PC-3 (cell line): ENCODE data around the gene IER3. TPM values are rescaled to one million over a fixed set of nuclear protein-coding genes. Genes with fewer than 3 reads are reported as not detected.

Source experiments
- ATAC-seq: fragments of 200-7000 bp; cut with Tn5 transposase; 2 replicates; pipeline ENCODE4 v1.9.1; 2020; ENCODE audit warnings: mild to moderate bottlenecking, moderate library complexity
- BruUV-seq: library from RNA; stranded (reverse); fragments of 400-500 nt; replicated peaks from 2 replicates; lab custom pipeline; 2021; lab: Mats Ljungman, UMichigan
- CTCF ChIA-PET: fragments of 300-600 bp; sonication (Branson Sonifier 250); formaldehyde crosslinking; loops from one replicate; lab custom pipeline; 2022; ENCODE audit warnings: antibody characterized with exemption; lab: Charles Lee
- POLR2A ChIA-PET: fragments of 300-600 bp; sonication (Branson Sonifier 250); formaldehyde crosslinking; loops from one replicate; lab custom pipeline; 2022; ENCODE audit warnings: antibody characterized with exemption; ENCODE audit not compliant: unreplicated experiment; lab: Charles Lee
- DNase-seq: peaks from one replicate; pipeline ENCODE4 v3.0.0-alpha.2; 2015
- H2AFZ ChIP-seq: fragments of 300-600 bp; sonication (generic); 2 replicates; pipeline ENCODE4 v1.6.0; 2016; ENCODE audit warnings: antibody characterized with exemption, low read length
- H3F3A ChIP-seq: fragments of 300-600 bp; sonication (generic); one replicate; pipeline ENCODE4 v1.6.0; 2017; ENCODE audit warnings: antibody characterized with exemption, low read length, control low read depth, mild to moderate bottlenecking; ENCODE audit not compliant: unreplicated experiment
- H3K27ac ChIP-seq: fragments of 300-600 bp; sonication (generic); 2 replicates; pipeline ENCODE4 v1.5.1; 2016; ENCODE audit warnings: mild to moderate bottlenecking, low read length
- H3K27me3 ChIP-seq: fragments of 300-600 bp; sonication (generic); 2 replicates; pipeline ENCODE4 v1.6.1; 2016; ENCODE audit warnings: low read length, mixed read lengths
- H3K36me3 ChIP-seq: fragments of 300-600 bp; sonication (generic); 2 replicates; pipeline ENCODE4 v1.6.1; 2016; ENCODE audit warnings: low read depth, mixed run types, low read length, mixed read lengths
- H3K4me1 ChIP-seq: fragments of 300-600 bp; sonication (generic); 2 replicates; pipeline ENCODE4 v1.5.1; 2016; ENCODE audit warnings: low read length; ENCODE audit not compliant: insufficient read depth
- H3K4me2 ChIP-seq: fragments of 300-600 bp; sonication (generic); 2 replicates; pipeline ENCODE4 v1.6.0; 2016; ENCODE audit warnings: low read length
- H3K4me3 ChIP-seq: fragments of 300-600 bp; sonication (generic); 2 replicates; pipeline ENCODE4 v1.5.1; 2016; ENCODE audit warnings: mild to moderate bottlenecking, low read length, mixed read lengths
- H3K79me2 ChIP-seq: fragments of 300-600 bp; sonication (generic); 2 replicates; pipeline ENCODE4 v1.6.1; 2017; ENCODE audit warnings: low read length, mixed read lengths
- H3K9ac ChIP-seq: fragments of 300-600 bp; sonication (generic); 2 replicates; pipeline ENCODE4 v1.6.0; 2016; ENCODE audit warnings: mild to moderate bottlenecking, low read length
- H3K9me2 ChIP-seq: fragments of 300-600 bp; sonication (generic); replicated peaks from 2 replicates; pipeline ENCODE4 v1.6.1; 2016; ENCODE audit warnings: mixed run types, low read length, mixed read lengths
- H3K9me3 ChIP-seq: fragments of 300-600 bp; sonication (generic); 2 replicates; pipeline ENCODE4 v1.6.1; 2016; ENCODE audit warnings: low read length, mixed read lengths
- H4K20me1 ChIP-seq: fragments of 300-600 bp; sonication (generic); 2 replicates; pipeline ENCODE4 v1.6.1; 2016; ENCODE audit warnings: low read length, mixed read lengths
- CTCF ChIP-seq: fragments of 300-600 bp; sonication (generic); conservative IDR thresholded peaks from 2 replicates; pipeline ENCODE4 v1.5.1; 2017; ENCODE audit warnings: antibody characterized with exemption, low read depth, mild to moderate bottlenecking, low read length
- EZH2 ChIP-seq: fragments of 300-600 bp; sonication (generic); IDR thresholded peaks from one replicate; pipeline ENCODE4 v1.6.1; 2017; ENCODE audit warnings: antibody characterized with exemption, mild to moderate bottlenecking, low read length; ENCODE audit not compliant: unreplicated experiment
- EZH2phosphoT487 ChIP-seq: fragments of 300-600 bp; sonication (generic); IDR thresholded peaks from 2 replicates; pipeline ENCODE4 v1.6.1; 2018; ENCODE audit warnings: mild to moderate bottlenecking, antibody characterized with exemption, low read length, borderline replicate concordance
- intact Hi-C: fragments of 100-400 bp; cut with micrococcal nuclease; formaldehyde crosslinking; loops from 2 replicates; pipeline ENCODE4 v1.9.0; 2023
- total RNA-seq: library from RNA; depleted of rRNA; stranded (reverse); fragments of >200 nt; gene quantifications from 2 replicates; pipeline ENCODE4 v1.2.3, GENCODE V29; 2014

The IER3 gene
- total RNA-seq, 1 experiment from 2014 or later, result 1,173 TPM

GRCh38 chr6:30779850-30780641, 35.7 kb upstream of the IER3 start:
- Histone ChIP-seq H3K9me3 (no peaks in the 10 kb centered on the region), H3K27me3 (no peaks in the 10 kb centered on the region), H3K27ac (peak overlapping the region; percentile 96), H3K36me3 (no peaks in the 10 kb centered on the region), H2AFZ (no peak overlapping the region), H4K20me1 (no peaks in the 10 kb centered on the region), H3K9me2 (no peaks in the 10 kb centered on the region), H3K9ac (peak overlapping the region; percentile 94), H3K4me3 (no peak overlapping the region), H3K79me2 (0 out of 2 replicates have a peak, but pooled peaks cover 3% of the 10 kb centered on the region), H3K4me1 (peaks cover 52% of the 10 kb centered on the region), H3F3A (peaks cover 20% of the 10 kb centered on the region), H3K4me2 (no peak overlapping the region)
- DNase-seq (no peak), ATAC-seq (no peak)
- ChIA-PET CTCF (no interaction called here), POLR2A (interaction anchor here (0.6 kb wide), 1 partner anchor 21 kb away, joined by 4 read pairs; no protein-coding TSS in a partner anchor)
- TF ChIP-seq EZH2phosphoT487 (no peak), CTCF (no peak), EZH2 (no peak)
- intact Hi-C loops, result no loop called here
- no TSS peak for BruUV-seq

GRCh38 chr6:30778001-30778635, 33.8 kb upstream of the IER3 start:
- no peak overlapping the region for H3K9ac ChIP-seq

More at GRCh38 chr6:30778001-30778635, 33.8 kb upstream of the IER3 start:
- BruUV-seq, result no TSS peak
- Histone ChIP-seq H3K36me3 (no peaks in the 10 kb centered on the region), H3K9me3 (no peaks in the 10 kb centered on the region), H3K4me3 (no peak overlapping the region), H3K27me3 (no peaks in the 10 kb centered on the region), H3K79me2 (0 out of 2 replicates have a peak, but pooled peaks cover 3% of the 10 kb centered on the region), H2AFZ (no peak overlapping the region), H3K9me2 (no peaks in the 10 kb centered on the region), H3K4me2 (no peak overlapping the region), H4K20me1 (no peaks in the 10 kb centered on the region), H3K4me1 (peaks cover 45% of the 10 kb centered on the region), H3F3A (peaks cover 18% of the 10 kb centered on the region), H3K27ac (peak overlapping the region; percentile 16)
- intact Hi-C loops, result no loop called here
- no peak for ATAC-seq
- ChIA-PET POLR2A (no interaction called here), CTCF (no interaction called here)
- no peak for DNase-seq
- TF ChIP-seq CTCF, result no peak
- no peak for TF ChIP-seq EZH2phosphoT487
- no peak for TF ChIP-seq EZH2
